Stomach smooth muscle (tissue), 2 donors: Measurements from ENCODE around the gene MEGF11.

ENCODE experiments used
- H3K27ac ChIP-seq: one replicate; pipeline ENCODE4 v1.7.0; 2013; ENCODE audit warnings: mild to moderate bottlenecking, low read length, inconsistent platforms
- H3K27me3 ChIP-seq, 2 donors: one replicate each; pipeline ENCODE4 v1.7.0; 2013; ENCODE audit warnings: low read length in 2 of 2; ENCODE audit not compliant: insufficient read depth in 2 of 2, control insufficient read depth in 1 of 2
- H3K36me3 ChIP-seq, 2 donors: one replicate each; pipeline ENCODE4 v1.7.0; 2013; ENCODE audit warnings: low read length in 2 of 2; ENCODE audit not compliant: control insufficient read depth in 2 of 2, insufficient read depth in 2 of 2
- H3K4me1 ChIP-seq: one replicate; pipeline ENCODE4 v1.7.0; 2013; ENCODE audit warnings: low read length; ENCODE audit not compliant: control insufficient read depth, insufficient read depth
- H3K4me3 ChIP-seq, 2 donors: one replicate each; pipeline ENCODE4 v1.7.0; 2013; ENCODE audit warnings: low read length in 2 of 2
- H3K9ac ChIP-seq, 2 donors: one replicate each; pipeline ENCODE4 v1.7.0; 2013; ENCODE audit warnings: low read length in 2 of 2, mild to moderate bottlenecking in 1 of 2
- H3K9me3 ChIP-seq, 2 donors: one replicate each; pipeline ENCODE4 v1.7.0; 2013; ENCODE audit warnings: low read length in 2 of 2; ENCODE audit not compliant: control insufficient read depth in 2 of 2
- donor health status: healthy.
- donor health status: Pancreatic carcinoma.

Gene MEGF11

DNA sequence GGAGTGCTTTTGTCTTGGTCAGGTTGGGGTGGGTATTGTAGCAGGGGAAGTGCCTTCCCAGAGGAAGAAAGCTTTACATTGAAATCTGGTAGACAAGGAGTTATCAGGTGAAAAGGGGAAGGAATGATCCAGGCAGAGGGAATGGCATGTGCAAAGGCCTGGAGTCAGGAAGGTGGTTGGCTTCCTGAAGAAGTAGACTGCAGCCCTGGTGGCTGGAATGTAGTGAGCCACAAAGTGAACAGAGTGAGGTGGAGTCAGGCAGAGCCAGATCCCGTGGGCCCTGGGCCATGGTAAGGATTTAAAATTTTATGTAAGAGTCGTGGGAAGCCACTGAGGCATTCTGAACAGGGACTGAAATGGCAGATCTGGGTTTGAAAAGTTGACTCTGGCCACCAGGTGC lies 326.0 kb downstream of the MEGF11 start:
- Histone ChIP-seq H3K4me3 (no peak overlapping the region), H3K27me3 (no peaks in the 10 kb centered on the region), H3K27ac (no peak overlapping the region), H3K4me1 (no peaks in the 10 kb centered on the region), H3K9ac (no peak overlapping the region), H3K36me3 (no peaks in the 10 kb centered on the region), H3K9me3 (no peaks in the 10 kb centered on the region)

DNA sequence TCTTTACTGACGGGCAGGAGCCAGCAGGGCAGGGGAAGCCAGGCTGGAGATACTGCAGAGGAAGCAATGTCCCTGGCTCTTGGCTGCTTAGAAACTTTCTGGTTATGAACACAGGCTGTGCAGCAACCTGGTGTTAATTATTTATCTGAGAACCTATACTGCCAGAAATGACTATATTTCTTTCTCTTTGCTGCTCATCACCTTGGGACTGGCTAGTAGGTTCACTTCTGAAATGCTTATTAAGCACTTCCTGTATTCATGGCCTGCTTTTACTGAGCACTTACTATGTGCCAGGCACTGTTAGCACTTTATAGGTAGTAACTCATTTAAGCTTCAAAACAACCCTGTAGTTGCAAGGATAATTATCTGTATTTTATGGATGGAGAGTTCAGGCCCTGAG lies 326.7 kb downstream of the MEGF11 start:
- H3K9ac ChIP-seq, result no peak overlapping the region
- H3K36me3 ChIP-seq, result no peaks in the 10 kb centered on the region
- H3K4me1 ChIP-seq, result no peaks in the 10 kb centered on the region
- no peak overlapping the region for H3K4me3 ChIP-seq
- no peaks in the 10 kb centered on the region for H3K9me3 ChIP-seq
- H3K27me3 ChIP-seq, result no peaks in the 10 kb centered on the region
- H3K27ac ChIP-seq, result no peak overlapping the region

DNA sequence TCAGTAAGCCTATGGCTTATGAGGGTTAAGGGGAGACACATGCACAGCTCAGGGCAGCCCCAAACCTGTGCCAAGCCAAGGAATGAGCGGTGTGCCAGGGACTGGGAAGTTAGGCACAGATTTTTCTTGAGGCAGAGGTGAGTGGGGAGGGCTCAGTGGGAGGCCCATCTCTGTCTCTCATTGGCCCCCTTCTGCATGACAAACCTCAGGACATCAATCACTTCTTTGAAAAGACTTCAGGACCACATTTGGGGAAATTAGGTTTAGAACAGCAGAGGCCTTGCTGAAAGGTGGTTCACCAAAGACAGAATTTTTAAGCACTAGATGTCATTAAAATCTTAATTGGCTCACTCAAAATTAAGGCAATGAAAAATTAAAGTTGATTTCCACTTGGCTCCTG lies 327.1 kb downstream of the MEGF11 start:
- Histone ChIP-seq H3K9me3 (no peaks in the 10 kb centered on the region), H3K4me3 (no peak overlapping the region), H3K27ac (no peak overlapping the region), H3K4me1 (no peaks in the 10 kb centered on the region), H3K27me3 (no peaks in the 10 kb centered on the region), H3K36me3 (no peaks in the 10 kb centered on the region), H3K9ac (no peak overlapping the region)

DNA sequence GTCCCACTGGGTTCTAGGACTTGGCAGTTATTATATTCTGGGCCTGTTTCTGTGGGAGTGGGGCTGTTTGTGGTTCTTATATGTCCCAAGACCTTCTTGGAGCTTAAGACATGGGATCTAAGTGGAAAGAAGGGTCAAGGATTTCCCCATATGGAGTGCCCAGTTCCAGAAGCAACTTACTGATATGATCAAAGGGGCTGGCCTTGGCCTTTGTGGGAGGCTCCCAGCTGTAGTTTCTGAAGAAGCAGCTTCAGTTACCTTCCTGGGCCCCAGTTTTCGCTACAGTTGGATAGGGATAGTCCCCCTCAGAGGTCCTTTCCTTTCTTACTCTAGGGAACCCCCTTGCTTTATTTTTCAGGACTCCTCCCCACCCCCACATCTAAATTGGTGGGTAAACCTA lies 328.2 kb downstream of the MEGF11 start:
- no peaks in the 10 kb centered on the region for H3K4me1 ChIP-seq
- no peaks in the 10 kb centered on the region for H3K36me3 ChIP-seq
- H3K27ac ChIP-seq, result no peak overlapping the region
- H3K9ac ChIP-seq, result no peak overlapping the region
- no peak overlapping the region for H3K4me3 ChIP-seq
- no peaks in the 10 kb centered on the region for H3K27me3 ChIP-seq
- H3K9me3 ChIP-seq, result no peaks in the 10 kb centered on the region

DNA sequence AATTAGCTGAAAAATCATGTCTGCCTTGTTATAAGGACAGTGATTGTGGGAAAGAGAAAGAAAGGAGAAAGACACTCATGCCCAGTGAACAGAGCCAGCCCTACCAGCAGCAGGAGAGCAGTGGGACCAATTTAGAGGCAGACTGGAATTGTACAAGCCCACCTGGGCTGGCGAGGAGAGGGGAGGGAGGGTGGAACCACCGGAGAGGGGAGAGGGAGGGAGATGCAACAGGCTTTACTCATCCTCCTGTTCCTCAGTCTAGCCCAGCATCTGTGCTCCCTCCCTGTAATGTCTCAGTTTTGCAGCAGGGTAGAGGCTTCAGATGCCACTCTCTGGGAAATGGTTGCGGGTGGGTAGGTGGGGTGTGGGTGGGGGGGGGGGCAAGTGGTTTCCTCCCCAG lies 329.5 kb downstream of the MEGF11 start:
- Histone ChIP-seq H3K27me3 (no peaks in the 10 kb centered on the region), H3K9ac (no peak overlapping the region), H3K27ac (no peak overlapping the region), H3K9me3 (no peaks in the 10 kb centered on the region), H3K36me3 (no peaks in the 10 kb centered on the region), H3K4me1 (no peaks in the 10 kb centered on the region), H3K4me3 (no peak overlapping the region)

DNA sequence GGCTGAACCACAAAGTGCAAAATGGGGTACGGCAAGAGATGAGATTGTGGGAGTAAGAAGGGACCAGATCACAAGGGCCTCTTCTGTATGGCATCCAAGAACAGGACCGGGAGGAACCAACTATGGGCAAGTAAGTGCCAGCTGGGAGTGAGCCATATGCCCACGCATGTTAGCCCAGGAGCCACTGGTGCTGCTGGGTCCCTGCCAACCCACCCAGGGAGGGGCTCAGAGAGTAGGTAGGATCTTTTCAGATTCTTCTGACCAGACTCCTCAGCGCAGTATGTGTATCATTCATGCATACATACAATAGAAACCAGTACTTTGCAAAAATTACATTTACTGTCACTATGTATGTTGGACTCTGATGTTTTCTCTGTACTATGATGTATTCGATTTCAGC lies 330.3 kb downstream of the MEGF11 start:
- no peak overlapping the region for H3K27ac ChIP-seq
- H3K9ac ChIP-seq, result no peak overlapping the region
- H3K27me3 ChIP-seq, result no peaks in the 10 kb centered on the region
- H3K4me1 ChIP-seq, result no peaks in the 10 kb centered on the region
- no peaks in the 10 kb centered on the region for H3K9me3 ChIP-seq
- no peaks in the 10 kb centered on the region for H3K36me3 ChIP-seq
- H3K4me3 ChIP-seq, result no peak overlapping the region

GRCh38 chr15:65922621-65923020 lies 330.9 kb downstream of the MEGF11 start:
- H3K27ac ChIP-seq, result no peak overlapping the region
- no peak overlapping the region for H3K4me3 ChIP-seq
- no peak overlapping the region for H3K9ac ChIP-seq
- H3K9me3 ChIP-seq, result no peaks in the 10 kb centered on the region
- H3K4me1 ChIP-seq, result no peaks in the 10 kb centered on the region
- peaks cover 0 to 2% of the 10 kb centered on the region in 2 donors for H3K36me3 ChIP-seq
- no peaks in the 10 kb centered on the region for H3K27me3 ChIP-seq

DNA sequence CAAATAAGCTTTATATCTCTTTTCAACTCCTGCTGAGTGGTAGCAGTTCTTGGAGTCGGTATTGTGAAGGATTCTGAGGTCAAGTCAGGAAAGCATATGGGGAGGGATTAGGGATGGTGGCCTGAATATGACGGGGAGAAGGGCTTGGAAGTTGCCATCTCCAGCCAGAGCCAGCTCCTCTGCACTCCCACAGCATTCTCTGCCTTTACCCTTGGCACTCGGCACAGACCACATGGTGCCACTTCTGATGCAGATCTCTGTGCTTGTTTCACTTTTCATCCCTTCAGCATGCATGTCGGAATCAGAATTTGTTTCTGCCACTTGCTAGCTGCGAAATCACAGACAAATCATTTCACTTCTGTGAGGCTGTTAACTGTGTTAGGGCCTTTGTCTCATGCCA lies 331.8 kb downstream of the MEGF11 start:
- Histone ChIP-seq H3K4me3 (no peak overlapping the region), H3K36me3 (peaks cover 0 to 2% of the 10 kb centered on the region in 2 donors)

GRCh38 chr15:65920825-65921309 lies 332.7 kb downstream of the MEGF11 start:
- Histone ChIP-seq H3K27me3 (no peaks in the 10 kb centered on the region), H3K4me3 (no peak overlapping the region), H3K9me3 (no peaks in the 10 kb centered on the region), H3K27ac (no peak overlapping the region), H3K9ac (no peak overlapping the region), H3K4me1 (peaks cover 8% of the 10 kb centered on the region), H3K36me3 (peaks cover 0 to 2% of the 10 kb centered on the region in 2 donors)

More for the DNA sequence above, 331.8 kb downstream of the MEGF11 start:
- Histone ChIP-seq H3K9me3 (no peaks in the 10 kb centered on the region), H3K27me3 (no peaks in the 10 kb centered on the region), H3K9ac (no peak overlapping the region), H3K4me1 (peaks cover 3% of the 10 kb centered on the region), H3K27ac (no peak overlapping the region)

DNA sequence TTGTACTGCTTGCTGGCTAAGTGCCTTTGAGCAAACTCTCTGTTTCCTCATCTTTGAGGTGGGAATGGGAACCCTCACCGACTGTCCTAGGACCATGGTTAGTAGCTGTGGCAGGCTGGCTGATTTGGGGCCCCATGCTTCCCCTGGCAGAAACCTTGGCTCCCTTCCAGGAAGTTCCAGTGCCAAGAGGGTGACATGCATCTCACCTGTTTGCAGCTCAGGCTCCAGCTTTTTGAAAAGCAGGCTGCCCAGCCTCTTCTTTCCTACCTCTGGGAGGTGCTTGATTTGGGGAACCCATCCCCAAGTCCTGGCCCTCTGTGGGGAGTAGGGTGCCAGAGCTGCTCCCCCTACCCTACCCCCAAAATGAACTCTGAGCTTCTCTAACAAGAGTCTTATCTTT lies 333.4 kb downstream of the MEGF11 start:
- no peak overlapping the region for H3K9ac ChIP-seq
- H3K27ac ChIP-seq, result no peak overlapping the region
- no peaks in the 10 kb centered on the region for H3K27me3 ChIP-seq
- peaks cover 0 to 2% of the 10 kb centered on the region in 2 donors for H3K36me3 ChIP-seq
- H3K4me1 ChIP-seq, result peaks cover 8% of the 10 kb centered on the region
- no peak overlapping the region for H3K4me3 ChIP-seq
- no peaks in the 10 kb centered on the region for H3K9me3 ChIP-seq

GRCh38 chr15:65919353-65919752 lies 334.2 kb downstream of the MEGF11 start:
- Histone ChIP-seq H3K4me1 (peaks cover 8% of the 10 kb centered on the region), H3K27ac (no peak overlapping the region), H3K36me3 (peaks cover 0 to 2% of the 10 kb centered on the region in 2 donors), H3K4me3 (no peak overlapping the region), H3K9ac (no peak overlapping the region), H3K27me3 (no peaks in the 10 kb centered on the region), H3K9me3 (no peaks in the 10 kb centered on the region)
